DMS79 (cell line): ENCODE results near the gene CCDC30.
"Not testable (repeated sequence)": the region's sequence is repeated elsewhere in the genome, so short reads cannot be mapped to it uniquely, and the experiment has no call there.

Experiments
- DNase-seq: peaks from one replicate; lab custom pipeline; 2025; lab: John Stamatoyannopoulos, UW

CCDC30 gene

GRCh38 chr1:42453386-42453785 is 9.7 kb upstream of the CCDC30 start:
- DNase-seq, result no peak

- DNase-seq, result no peak
Observed at GRCh38 chr1:42454403-42454802, 8.7 kb upstream of the CCDC30 start.

- DNase-seq, result peak; percentile 79
Observed at GRCh38 chr1:42456010-42456753, 6.9 kb upstream of the CCDC30 start, which contains the start of the genes PPCS and ZMYND12. TSS of gene PPCS (plus strand) at chr1:42456543. CDS start at chr1:42456566, 23 bp downstream. TSS of gene ZMYND12 (minus strand) at chr1:42456022. CDS start at chr1:42455997, 25 bp downstream.

GRCh38 chr1:42456754-42457089 is 6.4 kb upstream of the CCDC30 start:
- peak; percentile 35 for DNase-seq

GRCh38 chr1:42461196-42461595 is 1.9 kb upstream of the CCDC30 start:
- no peak for DNase-seq

DNA sequence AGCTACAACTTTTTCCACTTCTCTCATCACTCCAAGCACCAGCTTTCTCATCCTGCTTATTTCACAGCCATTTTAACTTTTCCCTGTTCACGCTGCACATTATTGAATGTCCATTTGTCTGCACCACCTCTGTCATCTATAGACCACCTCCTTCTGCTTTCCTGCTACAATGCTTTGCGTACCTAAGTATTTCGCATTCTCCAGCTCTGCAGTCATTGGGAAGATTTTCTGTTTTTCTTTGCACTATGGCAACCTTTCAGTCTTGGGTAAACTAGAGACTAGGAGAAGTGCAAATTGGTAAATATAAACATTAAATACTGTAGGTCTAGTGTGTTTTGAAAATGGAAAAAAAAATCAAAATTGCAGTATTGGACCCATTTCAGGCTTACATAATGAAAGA is 835 bp downstream of the CCDC30 start:
- DNase-seq, result no peak

- no peak for DNase-seq
Observed at GRCh38 chr1:42466030-42466429, 2.9 kb downstream of the CCDC30 start.

DNA sequence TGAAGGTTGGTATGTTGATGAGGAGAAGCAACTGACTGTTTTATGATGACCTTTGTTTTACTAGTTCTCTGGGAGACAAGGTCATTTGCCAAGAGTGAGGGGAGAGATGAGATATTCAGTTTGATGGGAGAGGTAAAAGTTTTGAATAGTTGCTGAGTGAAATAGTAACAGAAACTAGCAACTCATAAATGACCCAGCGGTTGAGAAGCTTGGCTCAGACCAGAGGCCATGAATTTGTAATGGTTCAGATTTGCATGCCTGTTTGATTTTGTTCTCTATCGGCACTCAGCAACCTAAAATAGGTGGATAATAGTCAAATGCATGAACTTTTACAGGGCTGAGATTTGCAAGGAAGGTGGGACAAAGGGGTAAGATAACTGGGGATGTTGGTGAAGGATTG is 6.6 kb downstream of the CCDC30 start:
- DNase-seq, result no peak

- no peak for DNase-seq
Observed at GRCh38 chr1:42476605-42477004, 13.5 kb downstream of the CCDC30 start.

DNA sequence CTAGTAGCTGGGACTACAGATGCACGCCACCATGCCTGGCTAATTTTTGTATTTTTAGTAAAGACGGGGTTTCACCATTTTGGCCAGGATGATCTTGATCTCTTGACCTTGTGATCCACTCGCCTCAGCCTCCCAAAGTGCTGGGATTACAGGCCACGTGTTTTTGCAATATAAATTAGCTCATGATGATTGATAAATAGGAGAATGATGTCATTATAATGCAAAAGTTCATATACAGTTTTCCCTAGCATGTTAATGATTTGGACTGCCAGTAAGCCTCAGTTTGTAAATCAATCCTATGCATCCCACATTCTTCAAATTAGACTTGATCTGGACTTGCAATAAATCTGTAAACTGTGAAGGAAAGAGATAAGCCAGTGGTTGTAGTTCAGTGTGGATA is 14.3 kb downstream of the CCDC30 start:
- not testable (repeated sequence) for DNase-seq

- no peak for DNase-seq
Observed at GRCh38 chr1:42477775-42478174, 14.7 kb downstream of the CCDC30 start.

DNA sequence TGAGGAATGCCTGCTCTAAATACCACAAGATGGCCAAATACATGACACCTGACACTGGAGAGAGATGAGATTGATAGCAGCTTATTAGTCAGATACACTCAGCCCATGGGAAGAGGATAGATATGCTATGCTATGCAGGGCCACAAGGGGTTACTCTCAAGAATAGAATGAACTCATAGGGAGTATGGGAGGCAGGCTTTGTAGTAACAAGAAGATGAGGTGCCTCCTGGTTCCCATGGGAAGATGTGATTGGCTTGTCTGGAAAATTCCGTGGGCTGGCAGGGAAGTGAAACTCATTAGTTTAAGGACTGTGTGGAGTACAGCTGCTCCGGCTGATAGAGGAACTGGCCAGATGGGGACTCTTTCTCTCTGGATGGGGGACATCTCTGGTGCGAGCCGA is 16.5 kb downstream of the CCDC30 start:
- no peak for DNase-seq

GRCh38 chr1:42480921-42481320 is 17.8 kb downstream of the CCDC30 start:
- no peak for DNase-seq

GRCh38 chr1:42482635-42483153 is 19.6 kb downstream of the CCDC30 start:
- DNase-seq, result no peak

GRCh38 chr1:42484382-42484781 is 21.3 kb downstream of the CCDC30 start:
- no peak for DNase-seq

- DNase-seq, result no peak
Observed at GRCh38 chr1:42490237-42490636, 27.2 kb downstream of the CCDC30 start.

DNA sequence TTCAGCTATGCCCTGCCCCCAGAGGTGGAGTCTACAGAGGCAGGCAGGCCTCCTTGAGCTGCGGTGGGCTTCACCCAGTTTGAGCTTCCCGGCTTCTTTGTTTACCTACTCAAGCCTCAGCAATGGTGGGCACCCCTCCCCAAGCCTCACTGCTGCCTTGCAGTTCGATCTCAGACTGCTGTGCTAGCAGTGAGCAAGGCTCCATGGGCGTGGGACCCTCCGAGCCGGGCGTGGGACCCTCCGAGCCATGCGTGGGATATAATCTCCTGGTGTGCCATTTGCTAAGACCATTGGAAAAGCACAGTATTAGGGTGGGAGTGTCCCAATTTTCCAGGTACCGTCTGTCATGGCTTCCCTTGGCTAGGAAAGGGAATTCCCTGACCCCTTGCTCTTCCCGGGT is 38.9 kb downstream of the CCDC30 start:
- DNase-seq, result not testable (repeated sequence)

GRCh38 chr1:42504535-42505128 is 41.5 kb downstream of the CCDC30 start:
- no peak for DNase-seq

DNA sequence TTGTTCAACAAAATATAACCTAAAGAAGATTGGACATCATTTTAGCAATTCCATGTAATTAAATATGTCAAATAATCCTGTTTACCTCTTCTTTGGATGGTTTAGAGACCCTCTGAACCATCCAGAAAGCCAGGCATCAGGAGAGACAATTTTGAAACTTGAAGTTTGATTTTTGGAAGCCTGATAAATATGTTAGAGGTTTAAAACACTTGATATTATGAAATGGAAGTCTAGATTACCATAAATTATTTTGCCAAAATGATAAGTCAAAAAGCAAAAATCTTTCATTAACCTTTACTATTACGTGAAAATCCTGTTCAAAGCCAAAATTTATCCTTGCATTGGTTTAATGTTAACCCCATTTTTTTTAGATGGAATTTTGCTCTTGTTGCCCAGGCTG is 43.5 kb downstream of the CCDC30 start:
- DNase-seq, result no peak

DNA sequence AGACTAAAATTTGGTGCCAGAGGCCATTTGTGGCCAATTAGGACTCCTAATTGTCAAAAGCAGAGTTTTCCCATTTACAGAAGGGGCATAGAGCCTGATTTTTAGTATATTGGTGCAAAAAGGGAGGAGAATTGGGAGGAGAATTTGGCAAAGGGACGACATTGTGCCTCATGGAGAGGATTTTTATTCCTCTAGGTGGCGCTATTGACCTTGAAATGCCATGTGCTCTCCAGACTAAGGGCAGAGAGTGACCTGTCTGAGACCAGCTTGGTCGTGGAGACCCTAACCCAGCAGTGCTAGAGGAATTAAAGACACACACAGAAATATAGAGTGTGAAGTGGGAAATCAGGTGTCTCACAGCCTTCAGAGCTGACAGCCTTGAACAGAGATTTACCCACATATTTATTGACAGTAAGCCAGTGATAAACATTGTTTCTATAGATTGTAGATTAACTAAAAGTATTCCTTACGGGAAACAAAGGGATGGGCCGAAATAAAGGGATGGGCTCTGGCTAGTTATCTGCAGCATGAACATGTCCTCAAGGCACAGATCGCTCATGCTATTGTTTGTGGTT is 48.6 kb downstream of the CCDC30 start:
- not testable (repeated sequence) for DNase-seq

GRCh38 chr1:42518908-42519307 is 55.8 kb downstream of the CCDC30 start:
- no peak for DNase-seq

DNA sequence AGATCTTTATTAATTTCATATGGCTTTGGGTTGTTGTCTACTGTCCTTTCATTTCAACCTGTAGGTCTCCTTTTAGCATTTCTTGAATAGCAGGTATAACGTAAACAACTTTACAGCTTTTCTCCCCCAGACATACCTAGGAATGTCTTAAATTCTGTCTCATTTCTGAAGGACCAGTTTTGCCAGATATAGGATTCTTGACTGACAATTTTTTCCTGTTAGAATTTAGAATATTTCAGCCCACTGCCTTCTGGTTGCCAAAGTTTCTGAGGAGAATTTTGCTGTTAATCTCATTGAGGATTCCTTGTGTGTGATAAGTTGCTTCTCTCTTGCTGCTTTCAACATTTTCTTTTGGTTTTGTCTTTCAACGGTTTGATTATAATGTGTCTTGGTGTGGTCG is 60.1 kb downstream of the CCDC30 start:
- no peak for DNase-seq

DNA sequence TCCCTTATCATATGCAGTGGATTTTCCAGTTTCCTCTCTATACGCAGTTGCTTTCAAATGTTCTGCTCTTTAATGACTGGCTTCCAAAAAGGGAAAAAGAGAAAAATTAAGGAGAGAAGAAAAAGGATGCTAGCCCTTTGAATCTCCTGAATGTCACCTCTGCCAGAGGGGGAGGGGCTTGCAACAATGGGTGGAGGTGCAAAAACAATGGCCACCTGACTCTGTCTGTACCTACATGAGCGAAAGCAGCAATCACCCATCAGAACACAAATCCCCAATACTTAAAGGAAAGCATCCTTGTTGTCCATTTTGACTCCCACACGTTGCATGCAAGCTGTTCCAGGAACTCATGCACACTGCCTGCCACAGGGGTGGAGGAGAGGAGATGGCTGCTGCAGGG is 61.2 kb downstream of the CCDC30 start:
- no peak for DNase-seq
